Esophagus muscularis mucosa (tissue), 4 donors: ENCODE results near the gene ADGRB2. TPM values are rescaled to one million over a fixed set of nuclear protein-coding genes. Genes with fewer than 3 reads are reported as not detected.

Source experiments
- DNase-seq: peaks from one replicate; pipeline ENCODE4 v3.0.0-alpha.2; 2017; ENCODE audit errors: extremely low spot score
- H3K27ac ChIP-seq, 4 donors: fragments of 200-600 bp; sonication (generic); replicated peaks in 1 of 4; 1 replicate in 3 of 4; 2 replicates in 1 of 4; pipeline ENCODE4 v1.5.1; 2016 to 2019; ENCODE audit warnings: mild to moderate bottlenecking in 1 of 4
- H3K27me3 ChIP-seq, 4 donors: fragments of 200-600 bp; sonication (generic); one replicate each; pipeline versions ENCODE4 v1.5.1 to v1.6.0; 2016 to 2019
- H3K36me3 ChIP-seq, 4 donors: fragments of 200-600 bp; sonication (generic); one replicate each; pipeline ENCODE4 v1.5.1; 2016 to 2019
- H3K4me1 ChIP-seq, 4 donors: fragments of 200-600 bp; sonication (generic); one replicate each; pipeline ENCODE4 v1.5.1; 2016 to 2019
- H3K4me3 ChIP-seq, 4 donors: fragments of 200-600 bp; sonication (generic); 1 replicate in 2 of 4; 2 replicates in 2 of 4; pipeline ENCODE4 v1.5.1; 2016 to 2019; ENCODE audit warnings: mild to moderate bottlenecking in 4 of 4, moderate library complexity in 1 of 4
- H3K9me3 ChIP-seq, 4 donors: fragments of 200-600 bp; sonication (generic); 1 replicate in 3 of 4; 2 replicates in 1 of 4; pipeline ENCODE4 v1.5.1; 2016 to 2019
- CTCF ChIP-seq, 3 experiments: fragments of 200-600 bp in 2 of 3; fragments of 450-650 bp in 1 of 3; sonication (generic) in 2 of 3; IDR thresholded peaks; one replicate each; pipeline ENCODE4 v1.5.1; 2017 to 2019; ENCODE audit warnings: antibody characterized with exemption in 3 of 3, mild to moderate bottlenecking in 2 of 3, moderate library complexity in 1 of 3
- EP300 ChIP-seq: sonication (generic); formaldehyde crosslinking; IDR thresholded peaks from one replicate; pipeline ENCODE4 v1.6.1; 2017; ENCODE audit warnings: antibody characterized with exemption
- POLR2A ChIP-seq: fragments of 450-650 bp; IDR thresholded peaks from one replicate; pipeline ENCODE4 v1.6.1; 2017; ENCODE audit warnings: antibody characterized with exemption, moderate library complexity, mild to moderate bottlenecking, low read depth
- POLR2AphosphoS5 ChIP-seq, 2 donors: sonication (generic); formaldehyde crosslinking; IDR thresholded peaks; one replicate each; pipeline ENCODE4 v1.6.1; 2017; ENCODE audit warnings: antibody characterized with exemption in 2 of 2
- WGBS: methylation state at CpG from one replicate; pipeline ENCODE4 v1.1.5; 2018; 5-methylcytosine and 5-hydroxymethylcytosine counted together
- intact Hi-C: fragments of 100-400 bp; cut with DNase I; formaldehyde crosslinking; loops from one replicate; pipeline ENCODE4 v1.15.1; 2023
- total RNA-seq, 4 donors: library from RNA; depleted of rRNA; stranded (reverse); fragments of >200 nt; gene quantifications; one replicate each; pipeline versions ENCODE4 v1.1.0 to v1.2.1, GENCODE V29; 2016

The ADGRB2 gene
- total RNA-seq, 4 donors from 2014 or later = 0.83 to 4.2 (median 2.1) TPM

GRCh38 chr1:31757204-31757679, 6.9 kb downstream of the ADGRB2 start:
- intact Hi-C loops = no loop called here
- Histone ChIP-seq H3K27ac (no peak overlapping the region), H3K4me1 (peaks cover 29 to 50% (median 41%) of the 10 kb centered on the region in 4 donors), H3K9me3 (no peaks in the 10 kb centered on the region), H3K36me3 (no peaks in the 10 kb centered on the region), H3K27me3 (peaks cover 0 to 23% (median 9%) of the 10 kb centered on the region in 4 donors), H3K4me3 (no peak overlapping the region)
- WGBS = 87% methylated on average over 8 of the region's 8 CpGs
- TF ChIP-seq EP300 (no peak), POLR2A (no peak), POLR2AphosphoS5 (IDR thresholded peaks at IDR 0.05) (no peak), CTCF (IDR thresholded peaks at IDR 0.05) (no peak)
- no peak for DNase-seq

- no peaks in the 10 kb centered on the region for H3K9me3 ChIP-seq
- H3K36me3 ChIP-seq = no peaks in the 10 kb centered on the region
- peaks cover 26 to 48% (median 35%) of the 10 kb centered on the region in 4 donors for H3K4me1 ChIP-seq
- H3K27me3 ChIP-seq = peaks cover 0 to 16% (median 7%) of the 10 kb centered on the region in 4 donors
- 92% methylated on average over 12 of the region's 13 CpGs for WGBS
- H3K27ac ChIP-seq = no peak overlapping the region
- H3K4me3 ChIP-seq = no peak overlapping the region
- intact Hi-C loops = no loop called here
- DNase-seq = no peak
- TF ChIP-seq POLR2AphosphoS5 (IDR thresholded peaks at IDR 0.05) = no peak
- TF ChIP-seq POLR2A = no peak
- no peak for TF ChIP-seq CTCF (IDR thresholded peaks at IDR 0.05)
- TF ChIP-seq EP300 = no peak
These were observed 7.6 kb downstream of the ADGRB2 start for GRCh38 chr1:31756578-31756977.

- intact Hi-C loops = no loop called here
- no peak for DNase-seq
- peaks cover 0 to 10% (median 4%) of the 10 kb centered on the region in 4 donors for H3K27me3 ChIP-seq
- H3K4me3 ChIP-seq = no peak overlapping the region
- H3K36me3 ChIP-seq = no peaks in the 10 kb centered on the region
- 87% methylated on average over 21 of the region's 30 CpGs for WGBS
- no peaks in the 10 kb centered on the region for H3K9me3 ChIP-seq
- H3K4me1 ChIP-seq = peaks cover 20 to 42% (median 29%) of the 10 kb centered on the region in 4 donors
- H3K27ac ChIP-seq = no peak overlapping the region
- TF ChIP-seq POLR2A (no peak), CTCF (IDR thresholded peaks at IDR 0.05) (no peak), POLR2AphosphoS5 (IDR thresholded peaks at IDR 0.05) (no peak)
These were observed 8.2 kb downstream of the ADGRB2 start for GRCh38 chr1:31755850-31756492.

GRCh38 chr1:31755197-31755611, 8.9 kb downstream of the ADGRB2 start:
- Histone ChIP-seq H3K4me1 (peaks cover 12 to 42% (median 21%) of the 10 kb centered on the region in 4 donors), H3K4me3 (no peak overlapping the region), H3K9me3 (no peaks in the 10 kb centered on the region), H3K27ac (no peak overlapping the region), H3K27me3 (peaks cover 0 to 2% (median under 1%) of the 10 kb centered on the region in 4 donors), H3K36me3 (no peaks in the 10 kb centered on the region)
- no peak for DNase-seq
- TF ChIP-seq EP300 = no peak
- WGBS = 73% methylated on average over 6 of the region's 9 CpGs
- intact Hi-C loops = no loop called here

- WGBS = 96% methylated on average over 14 of the region's 15 CpGs
- H3K27ac ChIP-seq = no peak overlapping the region
- intact Hi-C loops = no loop called here
- no peaks in the 10 kb centered on the region for H3K36me3 ChIP-seq
- TF ChIP-seq POLR2AphosphoS5 (IDR thresholded peaks at IDR 0.05) = no peak
- TF ChIP-seq POLR2A = no peak
- TF ChIP-seq CTCF (IDR thresholded peaks at IDR 0.05) = no peak
- no peak for TF ChIP-seq EP300
- no peak for DNase-seq
- H3K4me1 ChIP-seq = peaks cover 10 to 41% (median 17%) of the 10 kb centered on the region in 4 donors
- no peak overlapping the region for H3K4me3 ChIP-seq
- no peaks in the 10 kb centered on the region for H3K27me3 ChIP-seq
- H3K9me3 ChIP-seq = no peaks in the 10 kb centered on the region
These were observed 9.7 kb downstream of the ADGRB2 start for GRCh38 chr1:31754397-31754796.
